Thyroid gland (tissue), 4 donors: ENCODE measurements around the gene SMCHD1.

Experiments
- POLR2A ChIP-seq, 2 donors: fragments of 450-650 bp; IDR thresholded peaks; one replicate each; pipeline ENCODE4 v1.6.1; 2017; ENCODE audit warnings: antibody characterized with exemption in 2 of 2, mild to moderate bottlenecking in 2 of 2, moderate library complexity in 1 of 2
- TF ChIP-seq, protein P1 (sequence below), 6 experiments: fragments of 200-600 bp in 3 of 6; fragments of 450-650 bp in 3 of 6; sonication (generic) in 3 of 6; IDR thresholded peaks; one replicate each; pipeline ENCODE4 v1.5.1; 2016 to 2019; ENCODE audit warnings: antibody characterized with exemption in 6 of 6, mild to moderate bottlenecking in 2 of 6, inconsistent platforms in 1 of 6, moderate library complexity in 1 of 6

DNA sequence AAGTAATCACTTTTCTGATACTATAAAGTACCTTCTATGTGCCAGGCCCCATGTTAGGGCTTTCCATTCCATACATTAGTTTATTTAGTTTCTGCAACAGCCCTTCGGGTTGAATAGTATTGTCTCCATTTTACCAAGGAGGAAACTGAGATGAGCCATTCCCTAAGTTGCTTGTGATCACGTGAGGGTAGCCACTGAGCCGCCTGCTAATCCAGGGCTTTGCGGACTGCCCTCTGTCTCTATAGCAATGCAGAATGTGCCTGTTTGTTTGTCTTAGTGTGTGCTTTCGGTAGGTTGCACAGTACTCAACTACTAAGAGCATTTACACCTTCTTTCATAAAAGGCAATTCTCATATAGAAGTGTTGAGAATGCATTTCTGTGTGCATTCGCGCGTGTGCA is 196.2 kb downstream of the SMCHD1 start:
- TF ChIP-seq POLR2A (IDR thresholded peaks at IDR 0.05), result no peak
- TF ChIP-seq, protein P1, sequence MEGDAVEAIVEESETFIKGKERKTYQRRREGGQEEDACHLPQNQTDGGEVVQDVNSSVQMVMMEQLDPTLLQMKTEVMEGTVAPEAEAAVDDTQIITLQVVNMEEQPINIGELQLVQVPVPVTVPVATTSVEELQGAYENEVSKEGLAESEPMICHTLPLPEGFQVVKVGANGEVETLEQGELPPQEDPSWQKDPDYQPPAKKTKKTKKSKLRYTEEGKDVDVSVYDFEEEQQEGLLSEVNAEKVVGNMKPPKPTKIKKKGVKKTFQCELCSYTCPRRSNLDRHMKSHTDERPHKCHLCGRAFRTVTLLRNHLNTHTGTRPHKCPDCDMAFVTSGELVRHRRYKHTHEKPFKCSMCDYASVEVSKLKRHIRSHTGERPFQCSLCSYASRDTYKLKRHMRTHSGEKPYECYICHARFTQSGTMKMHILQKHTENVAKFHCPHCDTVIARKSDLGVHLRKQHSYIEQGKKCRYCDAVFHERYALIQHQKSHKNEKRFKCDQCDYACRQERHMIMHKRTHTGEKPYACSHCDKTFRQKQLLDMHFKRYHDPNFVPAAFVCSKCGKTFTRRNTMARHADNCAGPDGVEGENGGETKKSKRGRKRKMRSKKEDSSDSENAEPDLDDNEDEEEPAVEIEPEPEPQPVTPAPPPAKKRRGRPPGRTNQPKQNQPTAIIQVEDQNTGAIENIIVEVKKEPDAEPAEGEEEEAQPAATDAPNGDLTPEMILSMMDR (IDR thresholded peaks at IDR 0.05), result no peak
